GM10266 (cell line): Measurements from ENCODE around the gene CLPTM1L.

Experiments used
- DNase-seq: peaks from one replicate; pipeline ENCODE4 v3.0.0; 2012; ENCODE audit errors: extremely low spot score
- TF ChIP-seq, protein P1 (sequence below): IDR thresholded peaks from 2 replicates; pipeline ENCODE4 v1.5.1; 2012; ENCODE audit warnings: mild to moderate bottlenecking, low read depth; ENCODE audit not compliant: control insufficient read depth, insufficient read depth; ENCODE audit errors: missing control alignments

CLPTM1L gene

DNA sequence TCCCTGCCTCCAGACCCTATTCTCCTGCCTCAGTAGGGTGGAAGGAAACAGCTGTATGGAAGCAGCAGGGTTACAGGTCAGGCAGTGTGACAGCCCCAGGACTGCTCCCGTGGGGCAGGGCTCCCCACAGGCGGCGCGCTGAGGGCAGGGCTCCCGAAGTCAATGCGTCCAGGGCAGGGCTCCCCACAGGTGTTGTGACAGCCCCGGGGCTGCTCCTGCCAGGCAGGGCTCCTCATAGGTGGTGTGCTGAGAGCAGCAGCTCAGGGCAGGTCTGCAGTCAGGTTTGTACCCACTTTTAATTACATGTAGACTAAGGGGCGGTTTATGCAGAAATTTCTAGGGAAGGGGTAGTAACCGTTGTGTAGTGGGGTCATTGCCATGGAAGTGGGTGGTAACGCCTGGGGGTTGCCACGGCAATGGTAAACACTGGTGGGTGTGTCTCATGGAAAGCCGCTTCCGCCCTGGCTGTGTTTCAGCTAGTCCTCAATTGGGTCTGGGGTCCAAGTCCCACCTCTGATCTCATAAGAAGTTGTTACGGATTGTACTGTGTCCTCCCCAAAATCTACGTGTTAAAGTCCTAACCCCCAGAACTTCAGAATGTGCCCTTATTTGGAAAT, 33.4 kb downstream of the CLPTM1L start:
- no peak for DNase-seq
- TF ChIP-seq, protein P1, sequence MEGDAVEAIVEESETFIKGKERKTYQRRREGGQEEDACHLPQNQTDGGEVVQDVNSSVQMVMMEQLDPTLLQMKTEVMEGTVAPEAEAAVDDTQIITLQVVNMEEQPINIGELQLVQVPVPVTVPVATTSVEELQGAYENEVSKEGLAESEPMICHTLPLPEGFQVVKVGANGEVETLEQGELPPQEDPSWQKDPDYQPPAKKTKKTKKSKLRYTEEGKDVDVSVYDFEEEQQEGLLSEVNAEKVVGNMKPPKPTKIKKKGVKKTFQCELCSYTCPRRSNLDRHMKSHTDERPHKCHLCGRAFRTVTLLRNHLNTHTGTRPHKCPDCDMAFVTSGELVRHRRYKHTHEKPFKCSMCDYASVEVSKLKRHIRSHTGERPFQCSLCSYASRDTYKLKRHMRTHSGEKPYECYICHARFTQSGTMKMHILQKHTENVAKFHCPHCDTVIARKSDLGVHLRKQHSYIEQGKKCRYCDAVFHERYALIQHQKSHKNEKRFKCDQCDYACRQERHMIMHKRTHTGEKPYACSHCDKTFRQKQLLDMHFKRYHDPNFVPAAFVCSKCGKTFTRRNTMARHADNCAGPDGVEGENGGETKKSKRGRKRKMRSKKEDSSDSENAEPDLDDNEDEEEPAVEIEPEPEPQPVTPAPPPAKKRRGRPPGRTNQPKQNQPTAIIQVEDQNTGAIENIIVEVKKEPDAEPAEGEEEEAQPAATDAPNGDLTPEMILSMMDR, result no peak

DNA sequence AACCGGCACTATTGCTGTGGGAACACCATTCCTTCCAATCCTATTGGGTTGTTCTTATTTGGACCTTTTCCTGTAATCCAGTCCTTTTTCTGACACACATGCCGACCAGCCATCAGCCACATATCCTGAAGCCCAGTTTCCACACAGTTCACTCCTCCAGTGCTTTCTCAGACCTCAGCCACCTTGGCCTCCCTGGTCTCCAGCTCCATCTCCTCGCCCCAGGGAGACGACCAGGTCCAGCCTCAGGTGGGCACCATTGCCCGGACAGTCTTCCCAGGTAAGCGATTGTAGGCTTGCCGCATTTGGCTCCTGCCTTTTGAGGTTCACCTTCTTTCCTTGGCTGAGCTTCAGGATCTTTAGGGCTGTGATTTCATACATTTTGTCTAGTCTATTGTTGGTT, 34.8 kb downstream of the CLPTM1L start:
- TF ChIP-seq, protein P1, result no peak
- no peak for DNase-seq

DNA sequence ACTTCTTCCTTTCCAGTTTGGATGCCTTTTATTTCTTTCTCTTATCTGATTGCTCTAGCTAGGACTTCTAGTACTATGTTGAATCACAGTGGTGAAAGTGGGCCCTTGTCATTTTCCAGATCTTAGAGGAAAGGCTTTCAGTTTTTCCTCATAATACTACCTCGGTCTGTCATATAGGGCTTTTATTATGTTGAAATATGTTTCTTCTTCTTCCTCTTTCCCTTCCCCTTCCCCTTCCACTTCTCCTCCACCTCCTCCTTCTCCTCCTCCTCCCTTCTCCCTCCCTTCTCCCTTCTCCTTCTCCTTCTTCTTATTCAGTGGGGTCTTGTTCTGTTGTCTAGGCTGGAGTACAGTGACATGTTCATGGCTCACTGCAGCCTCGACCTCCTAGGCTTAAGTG, 40.9 kb downstream of the CLPTM1L start:
- no peak for DNase-seq
- TF ChIP-seq, protein P1, result no peak

DNA sequence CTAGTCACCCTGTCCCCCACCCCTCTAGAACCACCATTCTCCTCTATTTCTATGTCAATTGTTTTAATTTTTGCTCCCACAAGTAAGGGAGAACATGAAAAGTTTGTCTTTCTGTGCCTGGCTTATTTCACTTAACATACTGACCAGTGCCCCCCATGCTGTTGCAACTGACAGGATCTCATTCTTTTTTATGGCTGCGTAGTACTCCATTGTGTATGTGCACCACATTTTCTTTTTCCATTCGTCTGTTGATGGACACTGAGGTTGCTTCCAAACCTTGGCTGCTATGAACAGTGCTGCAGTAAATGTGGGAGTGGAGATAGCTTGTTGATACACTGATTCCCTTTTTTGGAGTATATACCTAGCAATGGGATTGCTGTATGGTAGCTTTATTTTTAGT, 42.6 kb downstream of the CLPTM1L start:
- DNase-seq, result no peak
- TF ChIP-seq, protein P1, result no peak

DNA sequence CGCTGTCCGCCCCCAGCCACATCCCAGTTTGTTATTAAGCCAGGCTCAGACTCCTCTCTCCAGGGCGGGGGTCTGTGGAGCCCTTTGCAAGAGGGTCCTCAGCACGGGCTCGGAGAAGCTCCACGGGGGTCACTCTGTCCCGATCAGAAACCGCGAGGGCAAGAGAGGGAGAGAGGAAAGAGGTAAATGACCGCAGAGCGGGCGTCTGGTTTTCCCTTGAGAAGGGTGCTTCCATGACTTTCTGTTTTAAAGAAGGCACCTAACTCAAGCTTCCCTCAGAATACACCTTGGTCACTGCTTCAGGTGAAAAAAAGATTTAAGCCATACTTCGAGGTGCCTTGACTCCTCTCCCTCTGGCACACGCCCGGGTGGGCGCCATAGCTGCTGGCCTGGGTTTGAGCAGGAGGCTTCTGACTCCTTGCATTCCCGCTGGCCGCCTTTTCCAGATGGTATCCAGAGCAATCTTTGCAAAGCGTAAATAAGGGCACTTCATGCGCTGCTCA, 44.3 kb downstream of the CLPTM1L start:
- TF ChIP-seq, protein P1, result no peak
- DNase-seq, result no peak

DNA sequence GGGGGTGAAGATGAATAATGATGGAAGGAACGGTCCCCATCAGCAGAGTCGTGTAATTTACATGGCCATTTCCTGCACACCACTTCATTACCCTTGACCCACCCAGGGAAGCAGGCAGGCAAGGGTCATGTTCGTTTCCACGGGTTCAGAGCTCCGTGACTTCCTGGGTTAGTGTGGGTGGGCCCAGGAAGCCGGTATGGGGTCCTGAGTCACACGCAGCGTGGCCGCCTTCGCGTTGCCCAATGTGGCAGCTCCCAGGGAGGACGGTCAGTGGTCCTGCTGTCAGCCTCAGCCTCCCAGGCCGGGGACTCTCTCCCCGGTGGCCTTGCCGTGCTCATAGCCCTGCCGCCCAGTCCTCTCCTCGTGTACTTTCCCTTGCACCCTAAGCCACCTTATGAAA, 44.9 kb downstream of the CLPTM1L start:
- TF ChIP-seq, protein P1, result no peak
- no peak for DNase-seq

DNA sequence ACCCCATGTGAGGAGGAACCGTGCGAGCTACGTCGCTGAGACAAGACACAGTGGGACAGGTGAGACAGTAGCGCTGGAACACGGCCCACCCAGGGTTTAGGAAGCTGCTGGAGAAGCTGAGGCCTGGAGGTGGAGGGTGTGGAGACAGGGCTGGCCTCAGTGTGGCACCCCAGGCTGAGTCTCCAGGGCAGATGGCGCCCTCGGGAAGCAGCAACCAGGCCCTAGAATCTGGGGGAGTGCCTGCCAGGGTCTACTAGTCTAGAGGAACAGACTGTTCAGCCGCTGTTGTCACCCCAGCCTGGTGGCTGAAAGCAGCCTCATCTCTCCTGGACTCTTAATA, 45.4 kb downstream of the CLPTM1L start:
- TF ChIP-seq, protein P1, result no peak
- DNase-seq, result no peak
